ENCODE measurements around the gene RBKS. TPM values are rescaled to one million over a fixed set of nuclear protein-coding genes. Genes with fewer than 3 reads are reported as not detected.

The RBKS gene
- total and polyA plus RNA-seq, 10 donors: 1.00 to 5.1 (median 2.6) TPM

DNA sequence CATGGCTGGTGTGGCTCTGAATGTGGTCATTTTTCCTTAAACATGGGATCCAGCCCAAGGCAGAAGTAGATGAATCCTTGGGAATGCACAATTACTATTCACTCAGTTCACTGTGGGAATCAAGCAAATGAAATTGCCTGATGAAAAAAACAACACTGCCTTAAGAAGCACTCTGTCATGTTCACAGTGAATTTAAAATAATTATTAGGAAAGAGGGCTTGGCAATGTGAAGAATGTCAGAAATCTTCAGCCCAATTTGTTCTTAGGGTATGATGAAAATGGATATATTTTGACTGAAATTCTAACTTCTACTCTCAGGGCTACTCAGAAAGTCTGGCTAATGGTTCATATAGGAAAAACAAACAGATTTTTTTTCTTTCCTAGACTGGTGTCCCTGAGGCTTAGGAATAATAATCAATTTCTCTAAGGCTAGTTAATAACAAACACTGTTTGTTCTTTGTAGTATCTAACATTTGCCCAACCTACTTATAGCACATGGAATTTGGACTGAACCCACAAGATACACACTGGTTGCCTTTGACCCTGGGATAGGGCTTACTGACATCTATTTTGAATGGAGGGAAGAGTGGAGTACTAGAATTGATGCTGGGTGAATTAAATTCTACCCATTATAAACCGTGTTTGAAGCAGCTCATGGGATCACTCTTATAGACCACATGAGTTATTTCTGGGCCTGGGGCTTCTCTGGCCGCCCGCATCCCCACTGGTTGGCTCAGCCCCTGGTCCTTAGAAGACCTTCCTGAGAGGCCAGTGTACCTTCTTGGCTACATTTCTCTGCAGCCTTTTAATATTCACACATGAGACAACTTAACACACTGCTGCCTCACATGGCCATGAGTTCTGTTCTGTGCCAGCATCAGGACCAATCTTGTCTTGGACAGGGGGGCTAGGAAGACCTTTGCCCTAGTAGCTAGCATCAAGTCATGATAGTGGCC is 127.0 kb downstream of the RBKS start:
- TF ChIP-seq POLR2A (IDR thresholded peaks at IDR 0.05) (no peak), CTCF (IDR thresholded peaks at IDR 0.05 in 8 of 11, conservative IDR thresholded peaks at IDR 0.05 in 3 of 11) (no peak), POLR2AphosphoS5 (IDR thresholded peaks at IDR 0.05) (no peak)
- DNase-seq: no peak
- intact Hi-C loops (cut with DNase I; ENCODE audit: low total_unique reads): no loop called here
- H3K9me3 ChIP-seq: no peaks in the 10 kb centered on the region
- no peak overlapping the region for H3K4me3 ChIP-seq
- H3K27me3 ChIP-seq (replicated peaks in 1 of 7): no peaks in the 10 kb centered on the region
- H3K4me1 ChIP-seq: peaks cover 0 to 19% (median 5%) of the 10 kb centered on the region in 6 donors
- no peak overlapping the region for H3K27ac ChIP-seq
- H3K36me3 ChIP-seq: no peaks in the 10 kb centered on the region
- WGBS, 5 donors: 86 to 95% (median 90%) methylated on average over 3 of the region's 3 CpGs

- peak overlapping the region in 3 of 8 donors; percentile 7 to 63 (median 54) for H3K27ac ChIP-seq
- no peak overlapping the region for H3K4me3 ChIP-seq
- no peak for DNase-seq
- peaks cover 0 to 34% (median 2%) of the 10 kb centered on the region in 6 donors for H3K4me1 ChIP-seq
- TF ChIP-seq CTCF (IDR thresholded peaks at IDR 0.05 in 8 of 11, conservative IDR thresholded peaks at IDR 0.05 in 3 of 11) (no peak), POLR2A (IDR thresholded peaks at IDR 0.05) (no peak), POLR2AphosphoS5 (IDR thresholded peaks at IDR 0.05) (peak in 1 of 3 donors; percentile 43)
- H3K9me3 ChIP-seq: no peaks in the 10 kb centered on the region
- H3K27me3 ChIP-seq (replicated peaks in 1 of 7): peaks cover 0 to 5% (median 0%) of the 10 kb centered on the region in 7 donors
- H3K36me3 ChIP-seq: no peaks in the 10 kb centered on the region
- intact Hi-C loops (cut with DNase I; ENCODE audit: low total_unique reads): no loop called here
- 59 to 76% (median 65%) methylated on average over 8 of the region's 8 CpGs for WGBS, 5 donors
Observed at GRCh38 chr2:27756544-27757498, 133.4 kb downstream of the RBKS start.

DNA sequence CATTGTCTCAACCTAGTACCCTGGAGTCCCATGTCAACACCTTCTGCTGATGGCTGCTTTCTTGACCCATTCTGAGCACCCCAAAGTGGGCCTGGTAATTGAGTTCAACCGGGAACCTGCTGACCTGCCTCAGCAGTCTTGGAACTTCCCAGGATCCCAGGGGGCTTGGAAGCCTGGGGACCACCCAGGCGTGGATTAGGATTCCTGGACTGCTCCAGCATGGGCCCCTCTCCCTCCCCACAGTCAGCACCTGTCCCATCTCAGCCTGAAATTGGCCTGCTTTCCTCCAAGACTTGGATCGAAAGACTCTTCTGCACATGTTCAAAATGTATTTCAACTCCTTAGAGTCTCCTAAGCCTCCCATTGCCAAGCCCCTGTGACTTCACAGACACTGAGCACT is 134.1 kb downstream of the RBKS start:
- WGBS, 5 donors: 65 to 93% (median 85%) methylated on average over 3 of the region's 3 CpGs
- H3K4me1 ChIP-seq: peaks cover 0 to 34% (median 2%) of the 10 kb centered on the region in 6 donors
- peak overlapping the region in 1 of 8 donors; percentile 63 for H3K27ac ChIP-seq
- H3K36me3 ChIP-seq: no peaks in the 10 kb centered on the region
- H3K4me3 ChIP-seq: no peak overlapping the region
- intact Hi-C loops (cut with DNase I; ENCODE audit: low total_unique reads): no loop called here
- TF ChIP-seq CTCF (IDR thresholded peaks at IDR 0.05 in 8 of 11, conservative IDR thresholded peaks at IDR 0.05 in 3 of 11) (no peak), POLR2AphosphoS5 (IDR thresholded peaks at IDR 0.05) (no peak), POLR2A (IDR thresholded peaks at IDR 0.05) (no peak)
- H3K27me3 ChIP-seq (replicated peaks in 1 of 7): peaks cover 0 to 5% (median 0%) of the 10 kb centered on the region in 7 donors
- DNase-seq: no peak
- no peaks in the 10 kb centered on the region for H3K9me3 ChIP-seq

Data from spleen (tissue), 11 donors.